NOMO-1 treated with dmso at 0.1 percent for 144 hours (cell line): ENCODE measurements around the gene PPP2R5E.
"Not testable (repeated sequence)": the region's sequence is repeated elsewhere in the genome, so short reads cannot be mapped to it uniquely, and the experiment has no call there.

Experiments used
- DNase-seq: peaks from one replicate; lab custom pipeline; 2025; ENCODE audit not compliant: unreplicated experiment; lab: John Stamatoyannopoulos, UW

Gene PPP2R5E

DNA sequence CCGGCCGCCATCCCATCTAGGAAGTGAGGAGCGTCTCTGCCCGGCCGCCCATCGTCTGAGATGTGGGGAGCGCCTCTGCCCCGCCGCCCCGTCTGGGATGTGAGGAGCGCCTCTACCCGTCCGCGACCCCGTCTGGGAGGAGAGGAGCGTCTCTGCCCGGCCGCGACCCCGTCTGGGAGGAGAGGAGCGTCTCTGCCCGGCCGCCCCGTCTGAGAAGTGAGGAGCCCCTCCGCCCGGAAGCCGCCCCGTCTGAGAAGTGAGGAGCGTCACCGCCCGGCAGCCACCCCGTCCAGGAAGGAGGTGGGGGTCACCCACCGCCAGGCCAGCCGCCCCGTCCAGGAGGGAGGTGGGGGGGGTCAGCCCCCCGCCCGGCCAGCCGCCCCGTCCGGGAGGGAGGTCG is 20.7 kb downstream of the PPP2R5E start:
- not testable (repeated sequence) for DNase-seq

- DNase-seq, result no peak
These were observed 25.8 kb downstream of the PPP2R5E start for GRCh38 chr14:63517354-63517753.

DNA sequence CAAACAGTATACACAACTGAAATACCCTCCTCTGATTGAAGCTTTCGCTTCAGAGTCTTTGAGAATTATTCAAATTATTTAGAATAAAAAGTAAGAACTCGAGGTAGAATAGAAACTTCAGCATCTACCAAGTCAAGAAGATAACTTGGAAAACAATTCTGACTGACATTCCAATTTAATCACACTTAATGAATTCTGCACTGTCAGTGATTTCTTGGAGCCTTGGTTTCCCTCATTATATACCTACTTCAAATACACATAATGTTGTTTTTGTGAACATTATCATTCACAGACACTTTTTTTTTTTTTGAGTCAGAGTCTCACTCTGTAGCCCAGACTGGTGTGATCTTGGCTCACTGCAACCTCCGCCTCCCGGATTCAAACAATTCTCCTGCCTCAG is 27.9 kb downstream of the PPP2R5E start:
- no peak for DNase-seq

GRCh38 chr14:63513756-63514155 is 29.4 kb downstream of the PPP2R5E start:
- no peak for DNase-seq

DNA sequence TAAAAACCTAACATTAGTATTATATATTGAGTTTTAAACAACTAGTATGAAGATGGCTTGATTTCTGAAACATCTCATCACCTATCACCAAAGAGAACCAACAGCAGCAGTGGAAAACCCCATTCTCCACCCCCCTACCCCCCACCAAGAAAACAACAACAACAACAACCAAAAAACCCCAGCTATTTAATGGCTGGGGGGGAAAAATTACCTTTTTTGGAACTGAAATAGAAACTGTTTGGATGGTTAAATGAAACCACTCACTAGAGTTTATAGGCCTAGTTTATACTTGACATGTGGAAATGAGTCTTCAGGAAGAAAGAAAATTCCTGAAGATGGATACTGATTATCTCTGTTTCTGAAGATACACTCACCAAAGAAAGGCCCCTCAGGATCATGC is 30.3 kb downstream of the PPP2R5E start:
- no peak for DNase-seq

GRCh38 chr14:63510538-63510937 is 32.6 kb downstream of the PPP2R5E start:
- no peak for DNase-seq

GRCh38 chr14:63508033-63508432 is 35.1 kb downstream of the PPP2R5E start:
- no peak for DNase-seq

GRCh38 chr14:63504648-63505047 is 38.5 kb downstream of the PPP2R5E start:
- DNase-seq, result no peak

- DNase-seq, result no peak
These were observed 41.7 kb downstream of the PPP2R5E start for GRCh38 chr14:63501429-63501828.

DNA sequence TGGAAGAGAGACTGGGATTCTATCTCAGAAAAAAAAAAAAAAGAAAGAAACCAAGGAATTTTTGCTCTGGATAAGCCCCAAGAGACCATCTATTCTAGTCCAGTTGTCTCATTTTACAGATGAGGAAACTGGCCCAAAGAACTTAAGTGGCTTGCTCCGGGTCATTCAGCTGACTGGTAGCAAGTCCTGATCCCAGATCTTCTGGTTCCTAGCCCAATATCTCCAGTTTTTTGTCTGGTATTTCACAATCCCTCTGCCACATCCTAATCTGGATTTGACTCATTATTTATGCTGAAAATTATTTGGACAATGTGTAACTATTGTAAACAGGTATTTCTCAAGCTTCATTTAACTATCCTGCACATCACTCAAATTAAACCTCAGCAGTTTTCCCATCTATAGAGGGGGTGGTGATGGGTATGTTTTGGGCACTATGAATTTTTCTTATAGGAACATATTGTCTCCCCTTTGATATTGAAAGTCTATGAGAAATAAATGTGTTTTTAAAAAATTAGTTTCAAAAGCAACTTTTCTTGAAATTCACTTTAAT is 43.4 kb downstream of the PPP2R5E start:
- no peak for DNase-seq

GRCh38 chr14:63496837-63497400 is 46.3 kb downstream of the PPP2R5E start:
- DNase-seq, result no peak

DNA sequence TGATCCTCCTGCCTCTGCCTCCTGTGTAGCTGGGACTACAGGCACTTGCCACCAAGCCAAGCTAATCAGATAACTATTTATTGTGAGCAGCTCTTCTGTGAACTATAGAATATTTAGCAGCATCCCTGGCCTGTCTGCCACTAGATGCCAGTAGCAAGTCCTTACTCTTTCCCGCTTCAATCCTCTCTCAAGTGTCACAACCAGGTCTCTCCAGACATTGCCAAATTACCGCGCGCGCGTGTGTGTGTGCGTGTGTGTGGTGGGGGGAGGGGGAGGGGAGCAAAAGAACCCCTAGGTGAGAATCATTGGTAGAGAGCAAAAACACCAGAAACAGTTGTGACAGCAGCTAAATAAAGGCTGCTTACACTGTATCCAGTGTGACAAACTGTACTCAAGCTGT is 49.9 kb downstream of the PPP2R5E start:
- DNase-seq, result no peak

DNA sequence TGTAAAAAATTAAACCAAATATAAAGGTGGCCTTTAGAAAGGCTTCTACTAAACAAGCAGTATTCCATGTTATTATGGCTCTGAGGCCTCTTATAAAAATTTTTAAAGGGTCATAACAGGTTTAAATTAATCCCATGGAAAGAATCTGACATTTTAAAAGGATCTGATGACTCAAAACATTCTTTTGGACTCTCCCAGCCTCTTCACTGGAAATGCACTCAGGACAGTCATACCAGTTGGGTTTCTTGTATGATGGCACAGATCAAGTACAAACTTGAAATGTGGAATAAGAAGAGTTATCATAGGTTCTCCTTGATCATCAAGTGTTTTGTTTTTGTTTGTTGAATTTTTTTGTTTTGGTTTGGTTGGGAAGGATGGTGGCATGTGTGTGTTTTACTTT is 50.8 kb downstream of the PPP2R5E start:
- no peak for DNase-seq

DNA sequence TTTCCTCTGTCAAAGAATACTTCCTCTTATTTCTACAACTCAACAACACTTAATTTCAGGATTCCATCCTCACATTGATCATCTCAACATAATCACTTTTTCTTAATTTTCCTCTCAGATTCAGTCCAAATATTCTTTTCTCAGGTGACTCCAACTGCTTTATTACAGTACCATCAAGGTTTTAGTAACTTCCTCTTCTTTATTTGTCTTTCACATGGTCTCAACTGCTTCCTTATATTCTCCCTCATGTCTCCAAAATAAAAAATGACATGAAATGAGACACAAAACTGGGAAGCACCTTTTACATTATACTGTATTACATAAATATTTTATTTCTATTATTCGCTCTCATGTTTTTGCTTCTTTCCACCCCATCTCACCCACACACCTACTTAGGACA is 55.5 kb downstream of the PPP2R5E start:
- no peak for DNase-seq

DNA sequence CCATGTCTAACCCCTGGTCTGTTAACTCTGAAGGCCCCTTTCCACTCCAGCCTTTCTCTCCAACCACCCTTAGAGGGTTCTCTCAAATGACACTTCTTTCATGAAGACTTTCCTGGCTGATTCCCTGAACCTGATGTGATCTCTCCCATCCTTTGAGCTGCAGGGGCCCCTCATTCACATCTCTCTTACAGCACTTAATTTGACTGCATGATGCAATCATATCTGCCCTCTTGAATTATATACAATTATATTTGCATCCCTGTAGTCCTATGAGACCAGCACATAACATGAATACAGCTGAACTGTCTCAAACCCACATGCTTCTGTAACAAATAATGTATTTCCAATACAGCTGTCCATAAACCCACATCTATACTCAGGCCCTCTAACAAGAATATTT is 56.4 kb downstream of the PPP2R5E start:
- DNase-seq, result no peak

GRCh38 chr14:63483315-63483714 is 59.9 kb downstream of the PPP2R5E start:
- no peak for DNase-seq

GRCh38 chr14:63480599-63480998 is 62.6 kb downstream of the PPP2R5E start:
- no peak for DNase-seq

DNA sequence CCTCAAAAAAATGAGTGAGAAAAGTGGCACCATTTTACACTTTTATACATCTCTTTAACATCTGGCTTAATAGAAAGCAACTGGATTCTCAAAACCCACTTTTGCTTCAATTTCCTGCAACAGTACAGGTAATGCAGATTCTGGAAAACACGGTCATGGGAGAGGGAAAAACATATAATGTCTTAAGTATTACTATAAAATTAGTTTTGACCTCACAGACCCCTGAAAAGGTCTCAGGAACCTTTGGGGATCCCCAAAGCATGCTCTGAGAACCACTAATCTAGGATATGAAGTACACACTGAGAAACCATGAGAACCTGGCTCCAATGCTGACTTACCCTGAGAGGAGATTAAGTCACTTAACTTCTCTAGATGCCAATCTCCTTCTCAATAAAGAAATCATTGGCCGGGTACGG is 64.7 kb downstream of the PPP2R5E start:
- DNase-seq, result no peak

DNA sequence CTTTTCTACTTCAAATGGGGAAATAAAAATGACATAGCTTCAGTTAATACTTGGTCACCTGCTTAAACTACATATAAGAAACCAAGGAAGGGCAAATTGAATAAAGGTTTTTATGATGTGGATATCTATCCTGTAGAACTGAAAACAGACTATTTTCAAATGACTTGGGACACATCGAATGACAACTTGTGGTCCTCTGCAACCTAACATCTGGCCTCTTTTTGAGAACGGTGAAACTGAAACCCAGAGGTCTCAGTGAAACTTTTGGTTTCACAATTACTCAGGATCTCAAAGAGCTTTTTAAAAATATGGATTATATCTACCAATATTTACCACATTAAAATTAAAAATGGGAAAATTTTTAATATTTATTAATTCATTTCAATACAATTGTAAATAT is 65.2 kb downstream of the PPP2R5E start:
- no peak for DNase-seq

DNA sequence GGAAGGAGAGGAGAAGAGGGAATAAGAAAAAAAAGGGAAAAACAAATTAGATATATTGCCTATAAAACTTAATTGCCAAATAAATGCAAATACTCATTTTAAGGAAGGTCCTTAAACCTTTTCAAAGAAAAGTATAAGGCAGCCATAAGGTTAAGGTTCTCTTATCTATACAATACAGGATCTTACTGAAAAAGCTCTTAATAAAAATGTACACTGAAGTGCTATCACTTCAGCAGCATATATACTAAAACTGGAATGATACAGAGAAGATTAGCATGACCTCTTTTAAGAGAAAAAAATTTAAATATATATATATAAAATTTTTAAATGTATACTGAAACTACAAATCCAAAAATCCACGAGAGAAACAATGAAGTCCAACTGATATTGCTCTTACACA is 65.6 kb downstream of the PPP2R5E start:
- DNase-seq, result no peak

DNA sequence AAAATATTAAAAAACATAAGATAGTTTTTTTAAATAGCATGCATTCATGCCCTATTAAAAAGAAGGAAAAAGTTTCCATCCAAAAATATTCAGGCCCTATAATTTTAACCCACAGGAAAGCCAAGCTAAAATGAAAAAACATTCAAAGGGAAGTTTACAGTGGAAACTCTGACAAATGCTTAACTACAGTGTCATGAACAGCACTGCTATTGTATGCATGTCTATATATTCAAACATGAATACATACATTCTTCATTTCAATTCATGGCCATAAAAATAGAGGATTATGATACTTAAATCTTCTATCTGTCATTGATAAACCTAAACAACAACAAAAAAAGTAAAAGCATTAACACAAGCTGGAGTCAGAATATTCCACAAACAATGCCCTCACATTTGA is 67.4 kb downstream of the PPP2R5E start:
- DNase-seq, result no peak

GRCh38 chr14:63474844-63475243 is 68.3 kb downstream of the PPP2R5E start:
- DNase-seq, result no peak

DNA sequence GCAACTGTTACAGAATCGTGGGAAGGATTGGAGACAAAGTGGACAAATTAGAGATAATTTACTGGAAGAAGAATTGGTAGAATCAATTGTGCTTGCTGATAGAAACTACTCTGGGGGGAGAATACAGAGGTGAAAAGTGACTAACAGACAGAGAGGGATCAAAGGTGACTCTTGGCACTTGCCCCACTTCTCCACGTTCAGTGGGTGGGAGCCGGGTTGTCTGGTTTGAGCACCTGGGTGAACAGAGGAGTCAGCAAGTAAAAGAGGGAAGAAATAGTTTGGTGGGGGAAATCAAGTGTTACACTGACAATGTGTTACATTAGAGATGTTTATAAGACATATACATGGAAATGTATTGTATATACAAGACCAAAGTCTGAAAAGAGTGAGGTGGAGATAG is 69.1 kb downstream of the PPP2R5E start:
- no peak for DNase-seq
